BLaER1 treated with 17β-estradiol and CSF1 and Interleukin-3, amounts not matched to agents 10 nM and 100 nM (cell line): Measurements from ENCODE around the gene GRB2.
A peak's percentile ranks its signal among the peaks of the same experiment; 100 is the strongest.
"Not testable (repeated sequence)": the region's sequence is repeated elsewhere in the genome, so short reads cannot be mapped to it uniquely, and the experiment has no call there.

Experiments used
- H3K27ac ChIP-seq, 11 experiments: shearing (Covaris generic); formaldehyde crosslinking; 2 replicates each; pipeline ENCODE4 v1.8.1; 2022
- H3K27me3 ChIP-seq, 11 experiments: shearing (Covaris generic); formaldehyde crosslinking; 2 replicates each; pipeline ENCODE4 v1.8.1; 2022
- H3K36me3 ChIP-seq, 11 experiments: shearing (Covaris generic); formaldehyde crosslinking; 2 replicates each; pipeline ENCODE4 v1.8.1; 2022
- H3K4me1 ChIP-seq, 10 experiments: shearing (Covaris generic); formaldehyde crosslinking; 2 replicates each; pipeline ENCODE4 v1.8.1; 2022
- H3K4me2 ChIP-seq, 11 experiments: shearing (Covaris generic); formaldehyde crosslinking; 2 replicates each; pipeline ENCODE4 v1.8.1; 2022
- H3K4me3 ChIP-seq, 10 experiments: shearing (Covaris generic); formaldehyde crosslinking; 2 replicates each; pipeline ENCODE4 v1.8.1; 2022
- H3K9ac ChIP-seq, 11 experiments: shearing (Covaris generic); formaldehyde crosslinking; 2 replicates each; pipeline ENCODE4 v1.8.1; 2022
- H3K9me3 ChIP-seq, 11 experiments: shearing (Covaris generic); formaldehyde crosslinking; replicated peaks in 1 of 11; 2 replicates each; pipeline ENCODE4 v1.8.1; 2022
- H4K20me1 ChIP-seq, 11 experiments: shearing (Covaris generic); formaldehyde crosslinking; 2 replicates each; pipeline ENCODE4 v1.8.1; 2022
- Cebpa-rat ChIP-seq, 11 experiments: shearing (Covaris generic); IDR thresholded peaks; 2 replicates each; pipeline ENCODE4 v1.8.1; 2022

GRB2 gene

DNA sequence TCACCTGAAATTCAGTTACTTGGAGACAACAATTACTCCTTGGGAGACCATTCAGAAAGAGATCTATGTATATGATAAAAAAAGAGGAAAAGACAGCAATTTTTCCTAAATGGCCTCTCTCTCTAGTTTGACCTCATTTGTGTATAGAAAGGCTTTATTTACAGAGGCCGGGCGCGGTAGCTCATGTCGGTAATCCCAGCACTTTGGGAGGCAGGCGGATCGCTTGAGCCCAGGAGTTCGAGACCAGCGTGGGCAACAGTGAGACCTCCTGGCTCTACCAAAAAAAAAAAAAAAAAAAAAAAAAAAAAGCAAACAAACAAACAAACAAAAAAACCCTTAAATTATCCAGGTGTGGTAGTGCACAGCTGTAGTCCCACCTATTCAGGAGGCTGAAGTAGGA, 20.7 kb downstream of the GRB2 start:
- Histone ChIP-seq H3K4me1 (peaks cover 0 to 83% (median 13%) of the 10 kb centered on the region in 10 experiments; a peak in 11 of 20 replicates), H3K27me3 (no peaks in the 10 kb centered on the region)

GRCh38 chr17:75383842-75384195, 21.7 kb downstream of the GRB2 start:
- no peak overlapping the region for H3K9ac ChIP-seq
- H3K4me2 ChIP-seq: no peak overlapping the region
- TF ChIP-seq Cebpa-rat (IDR thresholded peaks at IDR 0.05): no peak
- no peaks in the 10 kb centered on the region for H3K27me3 ChIP-seq
- H4K20me1 ChIP-seq: peaks cover 100% of the 10 kb centered on the region in 11 experiments
- H3K27ac ChIP-seq: no peak overlapping the region
- no peak overlapping the region for H3K4me3 ChIP-seq
- H3K9me3 ChIP-seq: peaks cover 0 to 12% (median 0%) of the 10 kb centered on the region in 11 experiments; a peak in 3 of 22 replicates
- H3K4me1 ChIP-seq: peaks cover 0 to 80% (median 9%) of the 10 kb centered on the region in 10 experiments; a peak in 12 of 20 replicates
- peaks cover 62 to 98% (median 75%) of the 10 kb centered on the region in 11 experiments for H3K36me3 ChIP-seq

More for the DNA sequence above, 20.7 kb downstream of the GRB2 start:
- no peak overlapping the region for H3K9ac ChIP-seq
- no peak overlapping the region for H3K27ac ChIP-seq
- peaks cover 100% of the 10 kb centered on the region in 11 experiments for H4K20me1 ChIP-seq
- H3K4me2 ChIP-seq: peak overlapping the region in 2 of 11 experiments; percentile 76 to 84; a peak in 1 of 22 replicates
- peaks cover 64 to 99% (median 81%) of the 10 kb centered on the region in 11 experiments for H3K36me3 ChIP-seq
- H3K4me3 ChIP-seq: no peak overlapping the region
- H3K9me3 ChIP-seq: peaks cover 0 to 12% (median 0%) of the 10 kb centered on the region in 11 experiments; a peak in 3 of 22 replicates
- TF ChIP-seq Cebpa-rat (IDR thresholded peaks at IDR 0.05): no peak

DNA sequence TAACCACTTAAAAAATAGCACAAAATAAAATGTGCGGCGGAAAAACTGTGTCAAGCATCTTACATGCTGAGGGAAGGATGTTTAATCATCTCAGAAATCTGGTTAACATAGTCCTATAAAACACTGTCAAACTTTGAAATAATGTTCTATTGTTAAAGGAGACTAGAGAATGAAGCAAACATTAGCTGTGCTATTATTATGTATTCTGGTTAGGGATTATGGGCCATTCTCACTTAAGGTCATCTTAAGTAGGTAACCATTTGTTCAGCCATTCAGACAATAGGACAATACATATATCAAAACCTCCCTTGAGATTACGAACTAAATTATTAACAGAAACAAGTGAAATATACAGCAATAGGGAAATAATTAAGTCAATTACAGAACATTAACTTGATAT, 24.7 kb downstream of the GRB2 start:
- TF ChIP-seq Cebpa-rat (IDR thresholded peaks at IDR 0.05): no peak
- no peaks in the 10 kb centered on the region for H3K27me3 ChIP-seq
- peak overlapping the region in 1 of 11 experiments; percentile 5; a peak in 2 of 22 replicates for H3K4me2 ChIP-seq
- peaks cover 6 to 65% (median 13%) of the 10 kb centered on the region in 10 experiments; a peak in 16 of 20 replicates for H3K4me1 ChIP-seq
- H3K36me3 ChIP-seq: peaks cover 58 to 98% (median 72%) of the 10 kb centered on the region in 11 experiments
- H3K4me3 ChIP-seq: no peak overlapping the region
- H3K9ac ChIP-seq: no peak overlapping the region
- no peak overlapping the region for H3K27ac ChIP-seq
- peaks cover 100% of the 10 kb centered on the region in 11 experiments for H4K20me1 ChIP-seq
- peaks cover 0 to 12% (median 0%) of the 10 kb centered on the region in 11 experiments; a peak in 3 of 22 replicates for H3K9me3 ChIP-seq

DNA sequence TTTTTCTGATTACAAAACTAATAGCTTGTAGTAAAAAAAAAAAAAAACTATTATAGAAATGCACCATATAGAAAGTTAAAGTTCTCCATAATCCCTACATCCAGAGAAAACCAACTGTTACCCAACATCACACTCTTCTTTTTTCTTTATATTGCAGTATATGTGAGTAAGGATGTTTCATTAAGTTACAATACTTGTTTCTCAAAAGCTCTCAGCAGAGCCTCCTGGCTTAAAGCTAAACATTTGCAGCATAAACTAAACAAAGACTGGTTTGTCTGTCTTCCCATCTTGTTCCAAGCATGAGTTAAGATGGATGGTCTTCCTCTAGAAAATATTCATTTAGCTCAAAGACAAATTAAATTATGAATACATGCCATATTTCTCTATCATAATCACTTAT, 25.2 kb downstream of the GRB2 start:
- peaks cover 99 to 100% (median 100%) of the 10 kb centered on the region in 11 experiments for H4K20me1 ChIP-seq

GRCh38 chr17:75379426-75379825, 26.1 kb downstream of the GRB2 start:
- peaks cover 99 to 100% (median 100%) of the 10 kb centered on the region in 11 experiments for H4K20me1 ChIP-seq
- H3K4me1 ChIP-seq: peaks cover 7 to 56% (median 13%) of the 10 kb centered on the region in 10 experiments; a peak in 17 of 20 replicates
- not testable (repeated sequence) for H3K4me3 ChIP-seq, H3K27ac ChIP-seq, H3K27me3 ChIP-seq
- H3K36me3 ChIP-seq: peaks cover 58 to 98% (median 72%) of the 10 kb centered on the region in 11 experiments
- H3K9ac ChIP-seq: peak overlapping the region in 2 of 11 experiments; percentile 10 to 32; a peak in 1 of 22 replicates
- H3K9me3 ChIP-seq: peaks cover 0 to 12% (median 0%) of the 10 kb centered on the region in 11 experiments; a peak in 3 of 22 replicates
- H3K4me2 ChIP-seq: peak overlapping the region in 2 of 11 experiments; percentile 1 to 24; a peak in 2 of 22 replicates

More for the DNA sequence above, 25.2 kb downstream of the GRB2 start:
- no peak overlapping the region for H3K9ac ChIP-seq
- H3K4me1 ChIP-seq: peaks cover 6 to 61% (median 13%) of the 10 kb centered on the region in 10 experiments; a peak in 16 of 20 replicates
- peaks cover 0 to 12% (median 0%) of the 10 kb centered on the region in 11 experiments; a peak in 3 of 22 replicates for H3K9me3 ChIP-seq
- H3K36me3 ChIP-seq: peaks cover 58 to 98% (median 72%) of the 10 kb centered on the region in 11 experiments
- no peak overlapping the region for H3K4me3 ChIP-seq
- peak overlapping the region in 2 of 11 experiments; percentile 5 to 21; a peak in 2 of 22 replicates for H3K4me2 ChIP-seq
- no peak overlapping the region for H3K27ac ChIP-seq
- no peaks in the 10 kb centered on the region for H3K27me3 ChIP-seq
- no peak for TF ChIP-seq Cebpa-rat (IDR thresholded peaks at IDR 0.05)

DNA sequence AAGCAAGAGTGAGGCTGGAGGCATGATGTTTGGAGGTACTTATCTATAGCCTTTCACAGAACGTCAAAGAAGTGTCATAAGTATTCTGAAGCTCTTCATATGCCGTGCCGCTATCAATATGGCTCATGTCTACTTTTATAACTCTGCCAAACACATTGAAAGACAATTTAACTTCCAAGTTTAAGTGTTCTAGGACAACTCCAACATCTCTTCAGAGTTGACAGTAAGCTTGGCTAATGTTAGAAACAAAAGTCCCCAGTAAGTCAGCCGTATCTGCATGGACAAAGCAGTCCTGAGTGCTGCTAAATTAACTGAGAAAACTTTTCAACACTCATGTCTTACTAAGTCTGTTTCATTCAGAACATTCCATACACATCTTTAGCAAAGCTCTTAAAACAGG, 32.2 kb downstream of the GRB2 start:
- Histone ChIP-seq H3K4me2 (peak overlapping the region in 4 of 11 experiments; percentile 0 to 41 (median 24); a peak in 4 of 22 replicates), H3K27me3 (no peaks in the 10 kb centered on the region), H3K27ac (no peak overlapping the region), H4K20me1 (peaks cover 99 to 100% (median 100%) of the 10 kb centered on the region in 11 experiments), H3K4me3 (no peak overlapping the region), H3K9me3 (no peaks in the 10 kb centered on the region), H3K4me1 (peaks cover 27 to 79% (median 50%) of the 10 kb centered on the region in 10 experiments), H3K36me3 (peaks cover 59 to 97% (median 91%) of the 10 kb centered on the region in 11 experiments), H3K9ac (no peak overlapping the region)
- no peak for TF ChIP-seq Cebpa-rat (IDR thresholded peaks at IDR 0.05)

GRCh38 chr17:75371981-75372380, 33.5 kb downstream of the GRB2 start:
- peak overlapping the region in 1 of 11 experiments; percentile 6; a peak in 1 of 22 replicates for H3K27ac ChIP-seq
- no peak for TF ChIP-seq Cebpa-rat (IDR thresholded peaks at IDR 0.05)
- H3K9me3 ChIP-seq: no peaks in the 10 kb centered on the region
- H3K36me3 ChIP-seq: peaks cover 46 to 95% (median 81%) of the 10 kb centered on the region in 11 experiments
- no peak overlapping the region for H3K9ac ChIP-seq
- H4K20me1 ChIP-seq: peaks cover 99 to 100% (median 100%) of the 10 kb centered on the region in 11 experiments
- no peaks in the 10 kb centered on the region for H3K27me3 ChIP-seq
- peak overlapping the region in 8 of 11 experiments; percentile 10 to 41 (median 20); a peak in 9 of 22 replicates for H3K4me2 ChIP-seq
- H3K4me3 ChIP-seq: no peak overlapping the region
- peaks cover 29 to 82% (median 58%) of the 10 kb centered on the region in 10 experiments for H3K4me1 ChIP-seq

DNA sequence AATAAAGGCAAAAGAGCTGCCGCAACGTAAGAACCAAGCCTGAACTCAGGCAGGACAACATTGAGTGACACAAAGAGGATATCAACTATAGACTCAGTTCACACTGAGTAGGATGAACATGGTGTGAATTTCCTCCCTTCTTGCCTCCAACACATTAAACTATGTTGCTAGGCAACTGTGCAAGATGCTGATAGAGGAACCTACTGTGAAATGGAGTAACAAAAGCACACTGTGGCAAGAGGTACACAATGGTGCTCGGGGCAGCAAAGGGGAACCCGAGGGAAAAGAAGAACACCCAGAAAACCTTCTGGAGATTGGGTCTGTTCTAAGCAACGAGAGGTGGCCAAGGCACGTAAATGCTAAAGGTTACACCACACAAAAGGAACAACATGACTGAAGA, 34.1 kb downstream of the GRB2 start:
- no peak overlapping the region for H3K9ac ChIP-seq
- H4K20me1 ChIP-seq: peaks cover 99 to 100% (median 100%) of the 10 kb centered on the region in 11 experiments
- H3K27ac ChIP-seq: peak overlapping the region in 2 of 11 experiments; percentile 3 to 6; a peak in 1 of 22 replicates
- no peaks in the 10 kb centered on the region for H3K9me3 ChIP-seq
- H3K4me3 ChIP-seq: no peak overlapping the region
- H3K4me1 ChIP-seq: peaks cover 29 to 87% (median 57%) of the 10 kb centered on the region in 10 experiments
- peak overlapping the region in 5 of 11 experiments; percentile 16 to 41 (median 20); a peak in 7 of 22 replicates for H3K4me2 ChIP-seq
- H3K36me3 ChIP-seq: peaks cover 39 to 88% (median 75%) of the 10 kb centered on the region in 11 experiments
- TF ChIP-seq Cebpa-rat (IDR thresholded peaks at IDR 0.05): no peak
- H3K27me3 ChIP-seq: no peaks in the 10 kb centered on the region

- H3K36me3 ChIP-seq: peaks cover 32 to 79% (median 66%) of the 10 kb centered on the region in 11 experiments
- no peaks in the 10 kb centered on the region for H3K9me3 ChIP-seq
- peaks cover 100% of the 10 kb centered on the region in 11 experiments for H4K20me1 ChIP-seq
- peak overlapping the region in 3 of 11 experiments; percentile 7 to 40 (median 15); a peak in 5 of 22 replicates for H3K4me2 ChIP-seq
- H3K4me1 ChIP-seq: peaks cover 35 to 96% (median 63%) of the 10 kb centered on the region in 10 experiments
- no peak for TF ChIP-seq Cebpa-rat (IDR thresholded peaks at IDR 0.05)
- no peaks in the 10 kb centered on the region for H3K27me3 ChIP-seq
- no peak overlapping the region for H3K4me3 ChIP-seq
- no peak overlapping the region for H3K27ac ChIP-seq
- no peak overlapping the region for H3K9ac ChIP-seq
Observed at GRCh38 chr17:75370286-75370915, 35.1 kb downstream of the GRB2 start.

DNA sequence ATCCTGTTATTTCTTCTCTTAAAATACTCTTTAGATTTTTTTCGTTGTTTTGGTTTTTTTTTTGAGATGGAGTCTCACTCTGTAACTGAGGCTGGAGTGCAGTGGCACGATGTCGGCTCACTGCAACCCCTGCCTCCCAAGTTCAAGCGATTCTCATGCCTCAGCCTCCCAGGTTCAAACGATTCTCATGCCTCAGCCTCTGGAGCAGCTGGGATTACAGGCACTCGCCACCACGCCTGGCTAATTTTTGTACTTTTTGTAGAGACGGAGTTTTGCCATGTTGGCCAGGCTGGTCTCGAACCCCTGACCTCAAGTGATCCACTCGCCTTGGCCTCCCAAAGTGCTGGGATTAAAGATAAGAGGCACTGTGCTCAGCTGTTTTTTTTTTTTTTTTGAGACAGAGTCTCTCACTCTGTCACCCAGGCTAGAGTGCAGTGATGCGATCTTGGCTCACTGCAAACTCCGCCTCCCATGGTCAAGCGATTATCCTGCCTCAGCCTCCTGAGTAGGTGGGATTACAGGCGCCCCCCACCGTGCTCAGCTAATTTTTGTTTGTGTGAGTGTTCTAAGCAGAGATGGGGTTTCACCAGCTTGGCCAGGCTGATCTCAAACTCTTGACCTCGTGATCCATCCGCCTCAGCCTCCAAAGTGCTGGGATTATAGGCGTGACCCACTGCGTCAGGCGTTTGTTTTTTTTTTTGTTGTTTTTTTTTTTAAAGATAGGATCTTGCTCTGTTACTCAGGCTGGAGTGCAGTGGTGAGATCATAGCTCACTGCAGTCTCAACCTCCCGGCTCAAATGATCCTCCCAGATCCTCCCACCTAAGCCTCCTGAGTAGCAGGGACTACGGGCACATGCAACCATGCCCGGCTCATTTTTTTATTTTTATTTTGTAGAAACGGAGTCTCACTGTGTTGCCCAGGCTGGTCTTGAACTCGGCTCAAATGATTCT, 37.4 kb downstream of the GRB2 start:
- H3K9ac ChIP-seq, H3K27me3 ChIP-seq, H3K4me3 ChIP-seq, H3K27ac ChIP-seq, H3K9me3 ChIP-seq: not testable (repeated sequence)
- Histone ChIP-seq H3K36me3 (peaks cover 10 to 62% (median 45%) of the 10 kb centered on the region in 11 experiments; a peak in 21 of 22 replicates), H3K4me2 (peak overlapping the region in 4 of 11 experiments; percentile 19 to 58 (median 29); a peak in 6 of 22 replicates), H3K4me1 (peaks cover 55 to 100% (median 80%) of the 10 kb centered on the region in 10 experiments), H4K20me1 (peaks cover 100% of the 10 kb centered on the region in 11 experiments)
